Heart left ventricle (tissue), 16 donors: ENCODE results near the gene ST6GAL2. TPM values are rescaled to one million over a fixed set of nuclear protein-coding genes. Genes with fewer than 3 reads are reported as not detected.

Source experiments
- ATAC-seq, 4 donors: fragments of 200-7000 bp; cut with Tn5 transposase; one replicate each; pipeline ENCODE4 v1.9.1; 2020 to 2022; ENCODE audit warnings: moderate library complexity in 4 of 4, mild to moderate bottlenecking in 3 of 4, moderate number of reproducible peaks in 1 of 4
- DNase-seq, 5 donors: peaks; one replicate each; pipeline ENCODE4 v3.0.0-alpha.2; 2020
- H3K27ac ChIP-seq, 12 donors: fragments of 200-600 bp; sonication (generic) in 4 of 12; one replicate each; pipeline versions ENCODE4 v1.5.0 to v1.8.0; 2016 to 2022; ENCODE audit warnings: mild to moderate bottlenecking in 2 of 12
- H3K27me3 ChIP-seq, 9 donors: fragments of 200-600 bp; sonication (generic) in 2 of 9; one replicate each; pipeline versions ENCODE4 v1.5.1 to v1.8.0; 2016 to 2022; ENCODE audit warnings: mild to moderate bottlenecking in 3 of 9
- H3K36me3 ChIP-seq, 9 donors: fragments of 200-600 bp; sonication (generic) in 2 of 9; one replicate each; pipeline versions ENCODE4 v1.5.0 to v1.8.0; 2018 to 2022; ENCODE audit warnings: mild to moderate bottlenecking in 2 of 9
- H3K4me1 ChIP-seq, 12 donors: fragments of 200-600 bp; sonication (generic) in 4 of 12; one replicate each; pipeline versions ENCODE4 v1.5.0 to v1.8.0; 2016 to 2022; ENCODE audit warnings: mild to moderate bottlenecking in 3 of 12
- H3K4me3 ChIP-seq, 12 donors: fragments of 200-600 bp; sonication (generic) in 4 of 12; one replicate each; pipeline versions ENCODE4 v1.5.0 to v1.8.0; 2017 to 2022; ENCODE audit warnings: mild to moderate bottlenecking in 9 of 12, moderate library complexity in 4 of 12
- H3K9me3 ChIP-seq, 12 donors: fragments of 200-600 bp; sonication (generic) in 4 of 12; one replicate each; pipeline versions ENCODE4 v1.5.0 to v1.8.0; 2016 to 2022; ENCODE audit warnings: mild to moderate bottlenecking in 1 of 12
- POLR2A ChIP-seq, 2 donors: fragments of 450-650 bp; IDR thresholded peaks; one replicate each; pipeline ENCODE4 v1.6.1; 2017; ENCODE audit warnings: antibody characterized with exemption in 2 of 2, mild to moderate bottlenecking in 2 of 2, moderate library complexity in 2 of 2
- WGBS, 4 donors: extraction: QIAGEN DNeasy Blood & Tissue Kit in 2 of 4; methylation state at CpG; one replicate each; pipeline versions ENCODE4 v1.1.5 to v1.1.7; 2013 to 2018; 5-methylcytosine and 5-hydroxymethylcytosine counted together
- intact Hi-C, 10 donors: fragments of 100-400 bp; cut with DNase I; formaldehyde crosslinking; loops; one replicate each; pipeline versions ENCODE4 v1.11.1 to v1.14.2; 2022
- polyA plus RNA-seq, 2 donors: library from polyadenylated mRNA; stranded (reverse); fragments of 200-250 nt; gene quantifications; one replicate each; pipeline ENCODE4 v1.2.3, GENCODE V29; 2013
- total RNA-seq, 9 donors: library from RNA; depleted of rRNA in 2 of 9; stranded (reverse); fragments of >200 nt in 2 of 9; fragmentation: NEBNext Ultra II Directional in 3 of 9; extraction: Animal tissue kit (Norgen Biotek cat#: 25700) in 3 of 9; gene quantifications; one replicate each; pipeline versions ENCODE4 v1.1.0 to v1.2.4, GENCODE V29; 2016 to 2023
- TF ChIP-seq, protein P1 (sequence below), 12 donors: fragments of 200-600 bp; sonication (generic) in 4 of 12; IDR thresholded peaks; one replicate each; pipeline versions ENCODE4 v1.5.0 to v1.8.0; 2018 to 2022; ENCODE audit warnings: antibody characterized with exemption in 12 of 12, mild to moderate bottlenecking in 5 of 12
- donor health status: ischemic (EF 13 %, LVEDD 7.1; RV severe dilation, severe dysfunction).
- donor health status: healthy with polysubstance abuse.
- donor health status: DM: no; HTN: yes; CAD: no.
- donor health status: DM: no; HTN: no; CAD: no.
- donor health status: ischemic (EF 25% LVEDD 6.9; RV normal size, moderate dysfunction).
- donor health status: ischemic (EF 25% LVEDD 5.7; RV mildly dilated, moderate dysfunction).
- donor health status: healthy.
- donor health status: DM: yes; HTN: yes; CAD: no.
- donor health status: ischemic (EF 35%, LVEDD 5.7; RV mildly dilated, moderate dysfunction).
- donor health status: nonischemic (EF 11% LVEDD 7.7; RV severe dilation, severe dysfunction).
- donor health status: DM: yes; HTN: yes; CAD: no.
- donor health status: PGD.
- donor health status: ischemic (EF 29% LVEDD 5.4; RV normal size, mild dysfunction).
- donor health status: nonischemic (EF 23%, LVEDD 6.1; RV moderate dilation, normal function).

The ST6GAL2 gene
- total and polyA plus RNA-seq, 11 donors, result 0.08 to 1.1 (median 0.57) TPM; not detected in 1

DNA sequence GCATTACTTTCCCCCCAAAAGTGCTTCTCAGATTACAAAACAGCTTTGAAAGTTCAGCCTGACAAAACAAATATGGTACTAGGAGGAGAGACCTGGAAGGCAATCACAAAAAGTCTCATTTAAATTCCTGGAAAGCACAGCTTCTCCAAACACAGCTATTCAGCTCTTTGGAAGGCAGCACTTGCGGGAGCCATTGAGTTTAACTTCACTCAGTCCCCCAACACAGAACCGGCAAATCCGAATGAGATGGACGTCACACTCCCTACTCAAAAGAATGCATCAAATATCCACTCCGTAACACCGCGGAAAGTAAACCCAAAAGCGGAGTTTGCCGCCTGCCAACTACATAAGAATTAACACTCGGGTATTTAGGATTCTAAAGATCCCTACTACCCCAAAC is 638 bp downstream of the ST6GAL2 start:
- Histone ChIP-seq H3K9me3 (no peaks in the 10 kb centered on the region), H3K27me3 (peaks cover 8 to 48% (median 35%) of the 10 kb centered on the region in 9 donors), H3K4me3 (peak overlapping the region in 8 of 12 donors; percentile 51 to 67 (median 59)), H3K36me3 (no peaks in the 10 kb centered on the region), H3K4me1 (peaks cover 0 to 25% (median 6%) of the 10 kb centered on the region in 12 donors), H3K27ac (no peak overlapping the region)
- no peak for ATAC-seq
- no peak for TF ChIP-seq POLR2A (IDR thresholded peaks at IDR 0.05)
- TF ChIP-seq, protein P1, sequence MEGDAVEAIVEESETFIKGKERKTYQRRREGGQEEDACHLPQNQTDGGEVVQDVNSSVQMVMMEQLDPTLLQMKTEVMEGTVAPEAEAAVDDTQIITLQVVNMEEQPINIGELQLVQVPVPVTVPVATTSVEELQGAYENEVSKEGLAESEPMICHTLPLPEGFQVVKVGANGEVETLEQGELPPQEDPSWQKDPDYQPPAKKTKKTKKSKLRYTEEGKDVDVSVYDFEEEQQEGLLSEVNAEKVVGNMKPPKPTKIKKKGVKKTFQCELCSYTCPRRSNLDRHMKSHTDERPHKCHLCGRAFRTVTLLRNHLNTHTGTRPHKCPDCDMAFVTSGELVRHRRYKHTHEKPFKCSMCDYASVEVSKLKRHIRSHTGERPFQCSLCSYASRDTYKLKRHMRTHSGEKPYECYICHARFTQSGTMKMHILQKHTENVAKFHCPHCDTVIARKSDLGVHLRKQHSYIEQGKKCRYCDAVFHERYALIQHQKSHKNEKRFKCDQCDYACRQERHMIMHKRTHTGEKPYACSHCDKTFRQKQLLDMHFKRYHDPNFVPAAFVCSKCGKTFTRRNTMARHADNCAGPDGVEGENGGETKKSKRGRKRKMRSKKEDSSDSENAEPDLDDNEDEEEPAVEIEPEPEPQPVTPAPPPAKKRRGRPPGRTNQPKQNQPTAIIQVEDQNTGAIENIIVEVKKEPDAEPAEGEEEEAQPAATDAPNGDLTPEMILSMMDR (IDR thresholded peaks at IDR 0.05), result no peak
- intact Hi-C loops, result no loop called here
- WGBS, 4 donors, result 1 to 4% (median 3%) methylated on average over 10 of the region's 10 CpGs
- no peak for DNase-seq

- no peaks in the 10 kb centered on the region for H3K36me3 ChIP-seq
- H3K4me1 ChIP-seq, result peaks cover 0 to 25% (median 6%) of the 10 kb centered on the region in 12 donors
- peaks cover 6 to 44% (median 31%) of the 10 kb centered on the region in 9 donors for H3K27me3 ChIP-seq
- intact Hi-C loops, result no loop called here
- WGBS, 4 donors, result 51 to 58% (median 52%) methylated on average over 3 of the region's 3 CpGs
- no peak for DNase-seq
- H3K9me3 ChIP-seq, result no peaks in the 10 kb centered on the region
- no peak overlapping the region for H3K4me3 ChIP-seq
- no peak overlapping the region for H3K27ac ChIP-seq
- peak in 1 of 4 donors; percentile 28 for ATAC-seq
- TF ChIP-seq POLR2A (IDR thresholded peaks at IDR 0.05), result no peak
- TF ChIP-seq, protein P1 (IDR thresholded peaks at IDR 0.05), result peak in 2 of 12 donors; percentile 9 to 20
Measured at GRCh38 chr2:106882673-106883072, 3.3 kb downstream of the ST6GAL2 start.

GRCh38 chr2:106878206-106878605 is 7.8 kb downstream of the ST6GAL2 start:
- WGBS, 4 donors, result 91 to 96% (median 93%) methylated on average over 4 of the region's 4 CpGs
- ATAC-seq (no peak), DNase-seq (no peak)
- no peak overlapping the region for H3K27ac ChIP-seq
- H3K9me3 ChIP-seq, result no peaks in the 10 kb centered on the region
- H3K27me3 ChIP-seq, result peaks cover 0 to 11% (median 3%) of the 10 kb centered on the region in 9 donors
- H3K4me1 ChIP-seq, result no peaks in the 10 kb centered on the region
- TF ChIP-seq POLR2A (IDR thresholded peaks at IDR 0.05), result no peak
- TF ChIP-seq, protein P1 (IDR thresholded peaks at IDR 0.05), result no peak
- no peaks in the 10 kb centered on the region for H3K36me3 ChIP-seq
- no peak overlapping the region for H3K4me3 ChIP-seq
- intact Hi-C loops, result no loop called here

DNA sequence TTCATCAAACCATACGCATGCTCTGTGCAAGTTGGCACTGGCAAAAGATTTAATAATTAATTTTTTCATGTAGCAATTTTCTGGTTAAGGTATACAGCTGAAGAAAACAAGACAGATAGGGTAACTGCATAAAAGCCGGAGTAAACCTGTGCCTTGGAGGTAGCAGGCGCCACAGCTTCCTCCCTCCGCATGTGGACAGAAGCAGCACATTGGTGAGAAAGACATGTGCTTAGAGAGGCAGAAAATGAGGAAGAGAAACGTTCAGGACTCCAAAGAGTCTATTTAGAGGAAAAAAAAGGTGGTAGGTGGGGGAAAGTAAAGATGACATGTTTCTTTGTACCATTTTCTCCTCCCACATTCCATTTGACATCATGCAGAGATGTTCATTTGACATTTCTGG is 9.3 kb downstream of the ST6GAL2 start:
- no peaks in the 10 kb centered on the region for H3K36me3 ChIP-seq
- no peak for ATAC-seq
- no peaks in the 10 kb centered on the region for H3K9me3 ChIP-seq
- WGBS, 4 donors, result 69 to 78% (median 74%) methylated on average over 5 of the region's 5 CpGs
- H3K4me3 ChIP-seq, result no peak overlapping the region
- DNase-seq, result no peak
- H3K4me1 ChIP-seq, result no peaks in the 10 kb centered on the region
- H3K27me3 ChIP-seq, result peaks cover 0 to 5% (median 0%) of the 10 kb centered on the region in 9 donors
- TF ChIP-seq POLR2A (IDR thresholded peaks at IDR 0.05), result no peak
- TF ChIP-seq, protein P1 (IDR thresholded peaks at IDR 0.05), result no peak
- H3K27ac ChIP-seq, result no peak overlapping the region
- intact Hi-C loops, result no loop called here
